ENCODE data around the gene DNAJC5G. TPM values are rescaled to one million over a fixed set of nuclear protein-coding genes. Genes with fewer than 3 reads are reported as not detected.
A peak's percentile ranks its signal among the peaks of the same experiment; 100 is the strongest.
"Not testable (repeated sequence)": the region's sequence is repeated elsewhere in the genome, so short reads cannot be mapped to it uniquely, and the experiment has no call there.

The DNAJC5G gene
- total and polyA plus RNA-seq, 9 donors: 0.16 to 0.83 (median 0.56) TPM; not detected in 6

- no peaks in the 10 kb centered on the region for H3K4me1 ChIP-seq (ENCODE audit: insufficient read depth)
- no peaks in the 10 kb centered on the region for H3K36me3 ChIP-seq
- no peak overlapping the region for H3K27ac ChIP-seq
- DNase-seq: no peak
- intact Hi-C loops (cut with DNase I): loop anchor here in 2 of 4 donors (10.0 kb wide), 2 partner anchors 177 to 307 kb away; no protein-coding TSS in a partner anchor
- no peaks in the 10 kb centered on the region for H3K27me3 ChIP-seq
- TF ChIP-seq EP300 (IDR thresholded peaks at IDR 0.05) (no peak), POLR2A (IDR thresholded peaks at IDR 0.05) (no peak), CTCF (IDR thresholded peaks at IDR 0.05) (no peak)
- no peak overlapping the region for H3K4me3 ChIP-seq
- no peaks in the 10 kb centered on the region for H3K9me3 ChIP-seq
- 48 to 55% (median 51%) methylated on average over 11 of the region's 11 CpGs for WGBS, 3 donors
Measured at GRCh38 chr2:27271631-27272340, 3.4 kb upstream of the DNAJC5G start.

GRCh38 chr2:27272537-27273522 is 2.4 kb upstream of the DNAJC5G start:
- intact Hi-C loops (cut with DNase I): loop anchor here in 2 of 4 donors (10.0 kb wide), 2 partner anchors 178 to 308 kb away; no protein-coding TSS in a partner anchor
- H3K4me1 ChIP-seq (ENCODE audit: insufficient read depth); H3K9me3 ChIP-seq; H3K27ac ChIP-seq; H3K27me3 ChIP-seq; H3K36me3 ChIP-seq; H3K4me3 ChIP-seq: not testable (repeated sequence)
- peak in 1 of 5 donors; percentile 42 for DNase-seq
- 72 to 76% (median 76%) methylated on average over 15 of the region's 15 CpGs for WGBS, 3 donors

DNA sequence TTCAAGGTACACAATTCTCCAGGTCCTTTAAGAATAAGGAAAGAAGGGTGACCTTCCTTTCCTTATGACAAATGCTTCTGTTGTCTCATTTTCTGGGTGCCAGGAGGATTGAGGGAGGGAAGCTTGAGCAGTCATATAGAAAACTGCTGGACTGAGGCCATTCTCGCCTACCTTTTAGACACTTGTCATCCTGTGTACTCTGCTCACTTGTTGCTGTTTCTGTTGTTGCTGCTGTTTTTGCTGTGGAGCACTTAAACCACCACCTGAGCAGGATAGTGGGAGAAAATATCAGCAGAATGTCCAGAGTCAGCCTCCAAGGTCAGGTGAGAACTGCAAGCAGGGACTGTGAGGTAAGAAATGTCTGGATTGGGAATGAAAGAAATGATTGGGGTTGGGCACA is 2.8 kb downstream of the DNAJC5G start:
- DNase-seq: no peak
- Histone ChIP-seq H3K27me3 (no peaks in the 10 kb centered on the region), H3K4me1 (ENCODE audit: insufficient read depth) (no peaks in the 10 kb centered on the region), H3K36me3 (no peaks in the 10 kb centered on the region), H3K4me3 (no peak overlapping the region), H3K9me3 (no peaks in the 10 kb centered on the region), H3K27ac (no peak overlapping the region)
- TF ChIP-seq EP300 (IDR thresholded peaks at IDR 0.05) (no peak), CTCF (IDR thresholded peaks at IDR 0.05) (no peak), POLR2A (IDR thresholded peaks at IDR 0.05) (no peak)
- intact Hi-C loops (cut with DNase I): loop anchor here (5.0 to 10.0 kb wide), 3 partner anchors 181 to 313 kb away; no protein-coding TSS in a partner anchor
- 71 to 85% (median 77%) methylated on average over 1 of the region's 1 CpG for WGBS, 3 donors

GRCh38 chr2:27280826-27281225 is 5.6 kb downstream of the DNAJC5G start:
- TF ChIP-seq CTCF (IDR thresholded peaks at IDR 0.05) (no peak), POLR2A (IDR thresholded peaks at IDR 0.05) (no peak), EP300 (IDR thresholded peaks at IDR 0.05) (no peak)
- Histone ChIP-seq H3K4me3 (no peak overlapping the region), H3K36me3 (no peaks in the 10 kb centered on the region), H3K9me3 (no peaks in the 10 kb centered on the region), H3K27ac (no peak overlapping the region), H3K4me1 (ENCODE audit: insufficient read depth) (no peaks in the 10 kb centered on the region), H3K27me3 (no peaks in the 10 kb centered on the region)
- 75 to 76% (median 75%) methylated on average over 3 of the region's 3 CpGs for WGBS, 3 donors
- intact Hi-C loops (cut with DNase I): loop anchor here in 3 of 4 donors (5.0 to 10.0 kb wide), 4 partner anchors 184 to 436 kb away; partner anchors contain the start of gene DPYSL5 (in 2 of the 3)
- no peak for DNase-seq
